HFF-Myc (cell line): ENCODE data around the gene EEFSEC.

Experiments used
- DNase-seq: peaks from one replicate; pipeline ENCODE4 v3.0.0-alpha.2; 2011; ENCODE audit warnings: low read depth; ENCODE audit errors: extremely low read depth
- H3K4me3 ChIP-seq: replicated peaks from 2 replicates; pipeline ENCODE4 v1.5.1; 2011; ENCODE audit warnings: low read depth, mild to moderate bottlenecking, control low read depth, low read length
- CTCF ChIP-seq: IDR thresholded peaks from 2 replicates; pipeline ENCODE4 v1.5.1; 2012; ENCODE audit warnings: mild to moderate bottlenecking, low read depth, low read length, control low read depth; ENCODE audit errors: missing control alignments

The EEFSEC gene

GRCh38 chr3:128369881-128370642 is 216.8 kb downstream of the EEFSEC start:
- TF ChIP-seq CTCF: no peak
- DNase-seq: no peak
- H3K4me3 ChIP-seq: no peak overlapping the region

GRCh38 chr3:128372281-128372680 is 219.0 kb downstream of the EEFSEC start:
- H3K4me3 ChIP-seq: no peak overlapping the region
- no peak for TF ChIP-seq CTCF
- no peak for DNase-seq

- no peak for TF ChIP-seq CTCF
- H3K4me3 ChIP-seq: no peak overlapping the region
- DNase-seq: no peak
Observed at GRCh38 chr3:128372707-128373533, 219.6 kb downstream of the EEFSEC start.

- no peak for TF ChIP-seq CTCF
- DNase-seq: no peak
- no peak overlapping the region for H3K4me3 ChIP-seq
Observed at GRCh38 chr3:128374746-128375445, 221.6 kb downstream of the EEFSEC start.

GRCh38 chr3:128376516-128376915 is 223.2 kb downstream of the EEFSEC start:
- DNase-seq: no peak
- H3K4me3 ChIP-seq: no peak overlapping the region
- TF ChIP-seq CTCF: no peak

- DNase-seq: no peak
- no peak for TF ChIP-seq CTCF
- no peak overlapping the region for H3K4me3 ChIP-seq
Observed at GRCh38 chr3:128378631-128379347, 225.5 kb downstream of the EEFSEC start.
